Measurements from ENCODE around the gene LYPLA2. TPM values are rescaled to one million over a fixed set of nuclear protein-coding genes. Genes with fewer than 3 reads are reported as not detected.
"Not testable (repeated sequence)": the region's sequence is repeated elsewhere in the genome, so short reads cannot be mapped to it uniquely, and the experiment has no call there.

The LYPLA2 gene
- polyA plus RNA-seq, 1 of the 3 experiments (the other 2 are of a cell fraction): 109 TPM

GRCh38 chr1:23827717-23828116 is 36.8 kb downstream of the LYPLA2 start:
- ChIA-PET POLR2A (no interaction called here), CTCF (no interaction called here)
- Histone ChIP-seq H3K4me3 (ENCODE audit: low read depth in 2 of 2, low read length in 1 of 2) (no peak overlapping the region), H2AFZ (ENCODE audit: low read depth) (peak overlapping the region; percentile 56), H3F3A (replicated peaks; ENCODE audit: insufficient read depth) (no peaks in the 10 kb centered on the region), H3K9ac (no peak overlapping the region), H3K27ac (ENCODE audit: low read depth in 2 of 2, low read length in 1 of 2) (no peak overlapping the region), H3K79me2 (ENCODE audit: insufficient read depth) (peaks cover 17% of the 10 kb centered on the region; the same call in 1 of the 2 replicates), H3K4me1 (ENCODE audit: control insufficient read depth in 1 of 2, insufficient read depth in 2 of 2, low read depth in 1 of 2, low read length in 1 of 2) (peaks cover 2 to 8% of the 10 kb centered on the region in 2 experiments; a peak in 2 of 4 replicates), H4K20me1 (ENCODE audit: insufficient read depth) (no peaks in the 10 kb centered on the region), H3K27me3 (ENCODE audit: insufficient read depth) (no peaks in the 10 kb centered on the region), H3K9me2 (no peaks in the 10 kb centered on the region), H3K4me2 (no peak overlapping the region), H3K36me3 (replicated peaks in 1 of 2; ENCODE audit: control insufficient read depth in 1 of 2, insufficient read depth in 2 of 2, low read length in 1 of 2) (no peaks in the 10 kb centered on the region), H3K9me3 (no peaks in the 10 kb centered on the region)
- 89% methylated on average over 1 of the region's 1 CpG for WGBS (ENCODE audit: low lambda C conversion rate)
- TF ChIP-seq TAF1 (IDR thresholded peaks at IDR 0.05; ENCODE audit: borderline replicate concordance, low read depth, low read length) (no peak), JUND (IDR thresholded peaks at IDR 0.05) (no peak), TCF12 (IDR thresholded peaks at IDR 0.05) (no peak), FOSL2 (IDR thresholded peaks at IDR 0.05; ENCODE audit: borderline replicate concordance, low read depth) (no peak), MXI1 (IDR thresholded peaks at IDR 0.05; ENCODE audit: low read depth, low read length) (no peak), RXRA (IDR thresholded peaks at IDR 0.05; ENCODE audit: borderline replicate concordance, low read depth) (no peak), FOXM1 (IDR thresholded peaks at IDR 0.05; ENCODE audit: low read depth) (no peak), PBX3 (IDR thresholded peaks at IDR 0.05) (no peak), RFX5 (IDR thresholded peaks at IDR 0.05; ENCODE audit: low read length) (no peak), MAX (IDR thresholded peaks at IDR 0.05; ENCODE audit: low read depth) (no peak)
- no peak for DNase-seq

GRCh38 chr1:23834156-23834555 is 43.2 kb downstream of the LYPLA2 start:
- H3K9ac ChIP-seq; H3K4me2 ChIP-seq; H4K20me1 ChIP-seq (ENCODE audit: insufficient read depth); H3K79me2 ChIP-seq (ENCODE audit: insufficient read depth); H3F3A ChIP-seq (replicated peaks; ENCODE audit: insufficient read depth); H3K27me3 ChIP-seq (ENCODE audit: insufficient read depth); H3K4me1 ChIP-seq (ENCODE audit: control insufficient read depth in 1 of 2, insufficient read depth in 2 of 2, low read depth in 1 of 2, low read length in 1 of 2); H3K9me2 ChIP-seq; H3K27ac ChIP-seq (ENCODE audit: low read depth in 2 of 2, low read length in 1 of 2); H3K4me3 ChIP-seq (ENCODE audit: low read depth in 2 of 2, low read length in 1 of 2); H2AFZ ChIP-seq (ENCODE audit: low read depth); DNase-seq; H3K36me3 ChIP-seq (replicated peaks in 1 of 2; ENCODE audit: control insufficient read depth in 1 of 2, insufficient read depth in 2 of 2, low read length in 1 of 2); H3K9me3 ChIP-seq; POLR2A ChIA-PET: not testable (repeated sequence)
- 49% methylated on average over 6 of the region's 6 CpGs for WGBS (ENCODE audit: low lambda C conversion rate)
- CTCF ChIA-PET: interaction anchor here (0.7 to 1.4 kb wide), 4 partner anchors 14 to 32 kb away, joined by 3 to 7 read pairs (median 3); no protein-coding TSS in a partner anchor

- TF ChIP-seq TEAD4 (IDR thresholded peaks at IDR 0.05; ENCODE audit: borderline replicate concordance, insufficient read depth): no peak
- no peak for TF ChIP-seq TCF12 (IDR thresholded peaks at IDR 0.05)
- Histone ChIP-seq H3K27me3 (ENCODE audit: insufficient read depth) (no peaks in the 10 kb centered on the region), H3K9me2 (no peaks in the 10 kb centered on the region), H3K9ac (no peak overlapping the region), H3K79me2 (ENCODE audit: insufficient read depth) (no peaks in the 10 kb centered on the region), H3K9me3 (no peaks in the 10 kb centered on the region), H3F3A (replicated peaks; ENCODE audit: insufficient read depth) (no peaks in the 10 kb centered on the region), H3K4me3 (ENCODE audit: low read depth in 2 of 2, low read length in 1 of 2) (no peak overlapping the region), H3K36me3 (replicated peaks in 1 of 2; ENCODE audit: control insufficient read depth in 1 of 2, insufficient read depth in 2 of 2, low read length in 1 of 2) (no peaks in the 10 kb centered on the region), H2AFZ (ENCODE audit: low read depth) (no peak overlapping the region), H3K4me1 (ENCODE audit: control insufficient read depth in 1 of 2, insufficient read depth in 2 of 2, low read depth in 1 of 2, low read length in 1 of 2) (peaks cover 0 to 6% of the 10 kb centered on the region in 2 experiments; a peak in 1 of 4 replicates), H4K20me1 (ENCODE audit: insufficient read depth) (no peaks in the 10 kb centered on the region), H3K4me2 (no peak overlapping the region), H3K27ac (ENCODE audit: low read depth in 2 of 2, low read length in 1 of 2) (no peak overlapping the region)
- CTCF ChIA-PET: no interaction called here
- DNase-seq: no peak
- POLR2A ChIA-PET: no interaction called here
- WGBS (ENCODE audit: low lambda C conversion rate): 53% methylated on average over 3 of the region's 3 CpGs
Observed at GRCh38 chr1:23836037-23836436, 45.1 kb downstream of the LYPLA2 start.

All from SK-N-SH (cell line).